ENCODE measurements around the gene TFRC. TPM values are rescaled to one million over a fixed set of nuclear protein-coding genes. Genes with fewer than 3 reads are reported as not detected.

The TFRC gene
- total RNA-seq, 1 donor from 2014 or later: 140 TPM

- Mint-ChIP-seq H3K27me3 (no peaks in the 10 kb centered on the region), H3K4me1 (ENCODE audit: unreplicated experiment) (peaks cover 10% of the 10 kb centered on the region), H3K9me3 (no peaks in the 10 kb centered on the region), H3K4me3 (no peak overlapping the region), H3K27ac (no peak overlapping the region), H3K36me3 (no peaks in the 10 kb centered on the region)
- no peak for DNase-seq (ENCODE audit: extremely low spot score, unreplicated experiment)
- TF ChIP-seq CTCF (conservative IDR thresholded peaks at IDR 0.05): no peak
Observed at GRCh38 chr3:196122021-196122687, 40.3 kb upstream of the TFRC start.

GRCh38 chr3:196121066-196121465 lies 39.2 kb upstream of the TFRC start:
- Mint-ChIP-seq H3K9me3 (no peaks in the 10 kb centered on the region), H3K4me3 (no peak overlapping the region), H3K4me1 (ENCODE audit: unreplicated experiment) (peaks cover 5% of the 10 kb centered on the region), H3K36me3 (no peaks in the 10 kb centered on the region), H3K27me3 (no peaks in the 10 kb centered on the region), H3K27ac (no peak overlapping the region)
- no peak for TF ChIP-seq CTCF (conservative IDR thresholded peaks at IDR 0.05)
- DNase-seq (ENCODE audit: extremely low spot score, unreplicated experiment): no peak

- Mint-ChIP-seq H3K4me1 (ENCODE audit: unreplicated experiment) (peaks cover 5% of the 10 kb centered on the region), H3K4me3 (no peak overlapping the region), H3K27ac (no peak overlapping the region), H3K27me3 (no peaks in the 10 kb centered on the region), H3K36me3 (no peaks in the 10 kb centered on the region), H3K9me3 (no peaks in the 10 kb centered on the region)
- no peak for DNase-seq (ENCODE audit: extremely low spot score, unreplicated experiment)
- TF ChIP-seq CTCF (conservative IDR thresholded peaks at IDR 0.05): no peak
Observed at GRCh38 chr3:196120291-196120951, 38.5 kb upstream of the TFRC start.

DNA sequence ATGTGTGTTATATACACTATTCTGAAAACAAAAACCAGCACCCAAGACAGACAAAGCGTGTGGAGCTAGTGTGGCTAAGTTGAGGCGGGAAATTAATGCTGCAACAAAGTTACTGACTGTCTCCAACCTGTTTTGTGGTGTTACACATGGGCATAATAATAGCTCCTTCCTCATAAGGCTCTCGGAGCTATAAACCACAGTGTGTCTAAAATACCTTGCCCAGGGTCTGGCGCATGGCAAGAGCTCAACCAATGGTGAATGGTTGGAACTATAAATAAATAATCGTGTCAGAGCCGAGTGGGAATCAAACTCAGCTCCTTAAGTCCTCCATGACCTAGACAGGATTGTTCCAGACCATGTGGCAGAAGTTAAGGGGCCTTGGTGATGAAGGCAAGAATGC lies 35.9 kb upstream of the TFRC start:
- no peak for DNase-seq (ENCODE audit: extremely low spot score, unreplicated experiment)
- Mint-ChIP-seq H3K36me3 (no peaks in the 10 kb centered on the region), H3K4me1 (ENCODE audit: unreplicated experiment) (no peaks in the 10 kb centered on the region), H3K27me3 (no peaks in the 10 kb centered on the region), H3K9me3 (no peaks in the 10 kb centered on the region), H3K4me3 (no peak overlapping the region), H3K27ac (no peak overlapping the region)
- TF ChIP-seq CTCF (conservative IDR thresholded peaks at IDR 0.05): no peak

- H3K27me3 Mint-ChIP-seq: no peaks in the 10 kb centered on the region
- H3K27ac Mint-ChIP-seq: no peak overlapping the region
Observed at GRCh38 chr3:196115678-196116083, 33.8 kb upstream of the TFRC start.

More at GRCh38 chr3:196115678-196116083, 33.8 kb upstream of the TFRC start:
- Mint-ChIP-seq H3K4me3 (no peak overlapping the region), H3K36me3 (no peaks in the 10 kb centered on the region), H3K4me1 (ENCODE audit: unreplicated experiment) (no peaks in the 10 kb centered on the region), H3K9me3 (no peaks in the 10 kb centered on the region)
- no peak for TF ChIP-seq CTCF (conservative IDR thresholded peaks at IDR 0.05)
- no peak for DNase-seq (ENCODE audit: extremely low spot score, unreplicated experiment)
